GM19099 (cell line): ENCODE data around the gene HMGB3.

ENCODE experiments used
- POLR2A ChIP-seq: IDR thresholded peaks from 3 replicates; pipeline ENCODE4 v1.6.1; 2011; ENCODE audit warnings: low read depth; ENCODE audit not compliant: insufficient read length; ENCODE audit errors: extremely low read depth

HMGB3 gene

DNA sequence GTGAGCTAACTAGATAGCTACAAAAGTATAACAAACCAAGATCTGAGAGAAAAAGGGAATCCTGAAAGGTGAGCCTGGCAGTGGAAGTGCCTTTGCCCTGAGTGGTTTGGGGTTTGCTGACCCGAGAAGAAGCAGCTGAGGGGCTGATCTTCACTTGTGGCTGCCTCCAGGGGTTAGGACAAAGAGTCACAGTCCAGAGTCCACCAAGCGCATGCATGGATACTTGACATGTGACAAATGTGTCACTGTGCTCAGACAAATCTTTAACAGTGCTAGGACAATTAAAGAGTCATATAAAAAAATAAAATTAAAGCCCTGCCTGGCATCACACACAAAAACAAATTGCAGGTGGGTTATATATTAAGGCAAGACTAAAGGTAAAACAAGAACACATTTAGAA, 26.4 kb downstream of the HMGB3 start:
- no peak for TF ChIP-seq POLR2A

DNA sequence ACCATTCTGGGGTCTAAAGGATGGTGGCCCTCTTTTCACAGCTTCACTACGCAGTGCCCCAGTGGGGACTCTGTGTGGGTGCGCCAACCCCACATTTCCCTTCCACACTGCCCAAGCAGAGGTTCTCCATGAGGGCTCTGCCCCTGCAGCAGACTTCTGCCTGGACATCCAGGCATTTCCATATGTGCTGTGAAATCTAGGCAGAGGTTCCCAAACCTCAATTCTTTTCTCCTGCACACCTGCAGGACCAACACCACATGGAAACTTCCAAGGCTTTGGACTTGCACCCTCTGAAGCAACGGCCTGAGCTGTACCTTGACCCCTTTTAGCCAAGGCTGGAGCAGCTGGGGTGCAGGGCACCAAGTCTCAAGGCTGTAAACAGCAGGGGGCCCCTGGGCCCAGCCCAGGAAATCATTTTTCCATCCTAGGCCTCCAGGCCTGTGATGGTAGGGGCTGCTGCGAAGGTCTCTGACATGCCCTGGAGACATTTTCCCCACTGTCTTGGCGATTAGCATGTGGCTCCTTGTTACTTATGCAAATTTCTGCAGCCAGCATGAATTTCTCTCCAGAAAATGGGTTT, 30.1 kb downstream of the HMGB3 start:
- TF ChIP-seq POLR2A: no peak

DNA sequence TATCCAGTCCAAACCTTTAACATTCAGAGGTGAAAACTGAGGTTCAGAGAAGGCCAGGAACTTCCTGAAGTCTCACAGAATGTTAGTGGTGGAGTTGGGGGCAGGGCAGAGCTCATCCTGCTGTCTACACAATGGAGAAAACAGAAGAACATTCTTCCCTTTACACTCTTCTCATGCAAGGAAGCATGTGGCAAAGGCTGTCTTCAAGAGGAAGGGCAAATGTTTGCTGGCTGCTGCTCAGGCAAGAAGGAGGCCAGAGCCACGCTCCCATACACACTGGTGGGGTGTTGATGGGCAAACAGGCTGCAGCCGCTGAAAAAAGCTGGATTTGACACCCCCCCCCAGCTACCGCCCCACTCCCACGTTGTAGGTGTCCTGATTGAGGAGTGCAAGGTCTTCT, 32.5 kb downstream of the HMGB3 start:
- no peak for TF ChIP-seq POLR2A

DNA sequence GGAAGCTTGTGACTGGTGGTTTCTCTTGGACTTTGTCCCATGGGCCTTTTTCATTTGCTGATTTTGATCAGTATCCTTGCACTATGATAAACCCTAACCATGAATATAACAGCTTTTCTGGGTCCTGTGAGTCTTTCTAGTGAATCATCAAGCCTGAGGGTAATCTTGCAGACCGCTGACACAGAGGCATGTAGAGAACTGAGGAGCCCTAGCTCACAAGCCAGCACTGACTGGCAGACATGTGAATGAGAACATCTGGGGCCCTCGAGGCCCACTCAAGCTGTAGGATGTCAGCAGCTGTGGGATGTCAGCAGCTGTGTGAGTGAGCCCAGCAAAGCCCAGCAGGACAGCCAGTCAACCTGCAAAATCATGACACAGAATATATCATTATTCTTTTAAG, 36.7 kb downstream of the HMGB3 start:
- no peak for TF ChIP-seq POLR2A

DNA sequence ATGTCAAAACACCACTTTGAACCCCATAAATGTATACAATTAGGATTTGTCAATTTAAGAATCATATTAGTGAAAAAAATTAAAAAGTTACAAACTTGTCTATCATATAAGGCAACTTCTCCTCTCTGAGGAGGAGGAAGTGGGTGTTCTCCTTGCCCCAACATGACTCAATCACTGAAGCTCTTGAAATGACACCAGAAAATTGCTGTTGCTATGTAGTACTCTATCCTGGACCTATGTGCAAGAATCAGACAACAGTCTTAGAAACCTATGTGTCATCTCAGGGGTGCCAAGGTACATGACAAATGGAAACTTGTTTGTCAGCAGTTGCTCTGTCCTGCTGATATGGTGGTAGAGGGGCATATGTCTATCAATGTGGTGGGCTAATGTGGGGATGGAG, 47.7 kb downstream of the HMGB3 start:
- no peak for TF ChIP-seq POLR2A

DNA sequence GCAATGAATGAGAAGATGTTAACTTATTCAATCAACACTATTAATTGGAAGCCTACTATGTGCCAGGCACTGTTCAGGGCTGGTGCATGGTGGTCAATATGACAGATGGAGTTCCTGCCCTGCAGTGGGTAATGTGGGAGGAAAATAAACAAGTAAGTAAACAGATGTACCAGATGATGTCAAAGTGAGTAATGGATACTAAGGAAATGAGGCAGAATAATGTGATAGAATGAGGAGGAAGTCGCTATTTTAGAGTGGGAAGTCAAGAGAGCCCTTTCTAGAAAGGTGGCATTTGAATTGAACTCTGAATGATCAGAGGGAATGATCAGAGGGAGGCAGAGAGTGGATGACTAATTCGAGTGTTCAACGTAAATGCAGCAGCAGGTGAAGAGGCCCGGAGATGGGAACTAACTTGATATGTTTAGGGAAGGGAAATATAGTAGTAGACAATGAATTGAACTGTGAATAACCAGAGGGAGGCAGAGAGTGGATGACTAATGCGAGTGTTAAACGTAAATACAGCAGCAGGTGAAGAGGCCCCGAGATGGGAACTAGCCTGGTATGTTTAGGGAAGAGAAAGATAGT, 48.3 kb downstream of the HMGB3 start:
- no peak for TF ChIP-seq POLR2A

DNA sequence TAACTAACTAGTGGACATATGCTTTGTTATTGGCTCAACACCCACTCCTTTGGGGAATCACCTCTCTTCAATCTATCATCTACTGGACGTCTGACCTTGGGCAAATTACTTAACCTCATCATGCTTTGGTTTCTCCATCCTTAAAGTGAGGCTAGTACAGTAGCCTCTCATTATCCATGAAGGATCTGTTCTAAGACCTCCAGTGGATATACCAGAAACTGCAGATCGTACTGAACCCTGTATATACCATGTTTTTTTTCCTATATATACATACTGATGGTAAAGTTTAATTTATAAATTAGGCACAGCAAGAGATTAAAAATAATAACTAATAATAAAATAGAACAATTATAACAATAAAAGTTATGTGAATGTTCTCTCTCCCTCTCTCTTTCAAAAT, 56.2 kb downstream of the HMGB3 start:
- no peak for TF ChIP-seq POLR2A
